ENCODE data around the gene CLTRN.

CLTRN gene

GRCh38 chrX:15579778-15580747, 84.5 kb downstream of the CLTRN start:
- DNase-seq (ENCODE audit: low read depth, low spot score), result no peak
